Psoas muscle (tissue), 8 donors: ENCODE measurements around the gene DGAT2. TPM values are rescaled to one million over a fixed set of nuclear protein-coding genes. Genes with fewer than 3 reads are reported as not detected.

Source experiments
- ATAC-seq, 4 donors: fragments of 200-7000 bp; cut with Tn5 transposase; one replicate each; pipeline ENCODE4 v1.9.1; 2020; ENCODE audit warnings: moderate library complexity in 3 of 4, mild to moderate bottlenecking in 2 of 4
- DNase-seq, 2 donors: peaks; one replicate each; pipeline ENCODE4 v3.0.0-alpha.2; 2020
- H3K27ac ChIP-seq: fragments of 200-600 bp; one replicate; pipeline ENCODE4 v1.8.0; 2022
- H3K27me3 ChIP-seq, 3 donors: fragments of 200-600 bp in 1 of 3; one replicate each; pipeline versions ENCODE4 v1.6.1 to v1.8.0; 2013 to 2022; ENCODE audit warnings: low read length in 2 of 3, mild to moderate bottlenecking in 2 of 3, moderate library complexity in 1 of 3; ENCODE audit not compliant: insufficient read depth in 3 of 3
- H3K36me3 ChIP-seq, 2 donors: fragments of 200-600 bp in 1 of 2; one replicate each; pipeline versions ENCODE4 v1.6.1 to v1.8.0; 2013 to 2022; ENCODE audit warnings: low read depth in 1 of 2, mild to moderate bottlenecking in 1 of 2, moderate library complexity in 1 of 2; ENCODE audit not compliant: insufficient read depth in 1 of 2
- H3K4me1 ChIP-seq: fragments of 200-600 bp; one replicate; pipeline ENCODE4 v1.8.0; 2022
- H3K4me3 ChIP-seq: fragments of 200-600 bp; one replicate; pipeline ENCODE4 v1.8.0; 2022; ENCODE audit warnings: mild to moderate bottlenecking
- H3K9me3 ChIP-seq: fragments of 200-600 bp; one replicate; pipeline ENCODE4 v1.8.0; 2022
- CTCF ChIP-seq: fragments of 200-600 bp; IDR thresholded peaks from one replicate; pipeline ENCODE4 v1.8.0; 2022; ENCODE audit warnings: antibody characterized with exemption
- WGBS, 3 donors: extraction: QIAGEN DNeasy Blood & Tissue Kit; methylation state at CpG; one replicate each; pipeline versions ENCODE4 v1.1.6 to v1.1.7; 2013; 5-methylcytosine and 5-hydroxymethylcytosine counted together
- intact Hi-C, 2 donors: fragments of 100-400 bp; cut with DNase I; formaldehyde crosslinking; loops; one replicate each; pipeline versions ENCODE4 v1.11.0 to v1.14.2; 2022
- polyA plus RNA-seq, 3 donors: library from polyadenylated mRNA; stranded (reverse); fragments of 200-250 nt; gene quantifications; one replicate each; pipeline ENCODE4 v1.2.3, GENCODE V29; 2013
- total RNA-seq, 4 donors: library from RNA; stranded (reverse); fragmentation: NEBNext Ultra II Directional in 2 of 4; extraction: Animal tissue kit (Norgen Biotek cat#: 25700) in 2 of 4; gene quantifications; one replicate each; pipeline versions ENCODE4 v1.2.1 to v1.2.4, GENCODE V29; 2021 to 2023
- donor health status: healthy with polysubstance abuse.
- donor health status: DM: no; HTN: no; CAD: no; lungs with moderate emphysema.
- donor health status: Bipolar disorder and iron deficiency.
- donor health status: healthy.
- donor health status: DM: yes; HTN: yes; CAD: no.
- donor health status: DM: no; HTN: no; CAD: no.
- donor health status: DM: no; HTN: no; CAD: no.
- donor health status: DM: yes; HTN: yes; CAD: no.

DGAT2 gene
- total and polyA plus RNA-seq, 7 donors = 1.1 to 14.1 (median 3.2) TPM

- Histone ChIP-seq H3K9me3 (no peaks in the 10 kb centered on the region), H3K4me1 (peaks cover 4% of the 10 kb centered on the region), H3K4me3 (no peak overlapping the region), H3K27me3 (no peaks in the 10 kb centered on the region), H3K27ac (no peak overlapping the region), H3K36me3 (no peaks in the 10 kb centered on the region)
- ATAC-seq = no peak
- WGBS, 3 donors = 93 to 95% (median 94%) methylated on average over 8 of the region's 8 CpGs
- no peak for TF ChIP-seq CTCF
- no peak for DNase-seq
- intact Hi-C loops = no loop called here
Measured at GRCh38 chr11:75797116-75797515, 28.5 kb downstream of the DGAT2 start.

- intact Hi-C loops = no loop called here
Measured at GRCh38 chr11:75797792-75798191, 29.2 kb downstream of the DGAT2 start.

GRCh38 chr11:75800136-75800675 lies 31.6 kb downstream of the DGAT2 start:
- Histone ChIP-seq H3K36me3 (no peaks in the 10 kb centered on the region), H3K27ac (no peak overlapping the region), H3K9me3 (no peaks in the 10 kb centered on the region), H3K4me3 (no peak overlapping the region), H3K27me3 (no peaks in the 10 kb centered on the region), H3K4me1 (peaks cover 4% of the 10 kb centered on the region)
- TF ChIP-seq CTCF = no peak
- DNase-seq (no peak), ATAC-seq (no peak)
- 88 to 99% (median 93%) methylated on average over 8 of the region's 8 CpGs for WGBS, 3 donors
- intact Hi-C loops = loop anchor here (5.0 to 10.0 kb wide), 4 partner anchors 352 to 517 kb away; no protein-coding TSS in a partner anchor

More at GRCh38 chr11:75797792-75798191, 29.2 kb downstream of the DGAT2 start:
- ATAC-seq (no peak), DNase-seq (no peak)
- Histone ChIP-seq H3K9me3 (no peaks in the 10 kb centered on the region), H3K27me3 (no peaks in the 10 kb centered on the region), H3K4me1 (peaks cover 4% of the 10 kb centered on the region), H3K27ac (no peak overlapping the region), H3K36me3 (no peaks in the 10 kb centered on the region), H3K4me3 (no peak overlapping the region)
- no peak for TF ChIP-seq CTCF
- WGBS, 3 donors = 92 to 100% (median 100%) methylated on average over 1 of the region's 1 CpG

GRCh38 chr11:75800728-75801361 lies 32.3 kb downstream of the DGAT2 start:
- TF ChIP-seq CTCF = no peak
- Histone ChIP-seq H3K9me3 (no peaks in the 10 kb centered on the region), H3K36me3 (no peaks in the 10 kb centered on the region), H3K27ac (no peak overlapping the region), H3K4me3 (no peak overlapping the region), H3K27me3 (no peaks in the 10 kb centered on the region), H3K4me1 (peaks cover 4% of the 10 kb centered on the region)
- no peak for ATAC-seq
- no peak for DNase-seq
- WGBS, 3 donors = 76 to 78% (median 78%) methylated on average over 6 of the region's 6 CpGs
- intact Hi-C loops = loop anchor here (5.0 to 10.0 kb wide), 4 partner anchors 351 to 516 kb away; no protein-coding TSS in a partner anchor
